Aorta (tissue), 5 donors: Measurements from ENCODE around the gene ITPRID1. TPM values are rescaled to one million over a fixed set of nuclear protein-coding genes. Genes with fewer than 3 reads are reported as not detected.

Experiments used
- ATAC-seq: fragments of 200-7000 bp; cut with Tn5 transposase; one replicate; pipeline ENCODE4 v1.9.1; 2022; ENCODE audit warnings: moderate library complexity; ENCODE audit not compliant: low FRiP score
- DNase-seq, 2 donors: peaks; one replicate each; pipeline ENCODE4 v3.0.0-alpha.2; 2020
- H3K27ac ChIP-seq, 2 donors: one replicate each; pipeline ENCODE4 v1.5.1; 2013; ENCODE audit warnings: low read length in 2 of 2, mild to moderate bottlenecking in 2 of 2, moderate library complexity in 2 of 2, control low read depth in 1 of 2, inconsistent platforms in 1 of 2, low read depth in 1 of 2
- H3K27me3 ChIP-seq, 2 donors: one replicate each; pipeline ENCODE4 v1.6.1; 2013; ENCODE audit warnings: control low read depth in 1 of 2, low read length in 1 of 2, mild to moderate bottlenecking in 1 of 2, moderate library complexity in 1 of 2; ENCODE audit not compliant: insufficient read depth in 2 of 2, control insufficient read depth in 1 of 2
- H3K36me3 ChIP-seq, 2 donors: one replicate each; pipeline ENCODE4 v1.6.1; 2013; ENCODE audit warnings: control low read depth in 1 of 2, low read length in 1 of 2, mild to moderate bottlenecking in 1 of 2; ENCODE audit not compliant: insufficient read depth in 2 of 2, control insufficient read depth in 1 of 2
- H3K4me1 ChIP-seq, 2 donors: one replicate each; pipeline ENCODE4 v1.6.1; 2013; ENCODE audit warnings: low read length in 2 of 2, control low read depth in 1 of 2, mild to moderate bottlenecking in 1 of 2, moderate library complexity in 1 of 2; ENCODE audit not compliant: insufficient read depth in 2 of 2, control insufficient read depth in 1 of 2
- H3K4me3 ChIP-seq, 2 donors: one replicate each; pipeline ENCODE4 v1.5.1; 2013; ENCODE audit warnings: low read length in 2 of 2, control low read depth in 1 of 2, mild to moderate bottlenecking in 1 of 2
- H3K9me3 ChIP-seq: one replicate; pipeline ENCODE4 v1.6.1; 2013; ENCODE audit warnings: mild to moderate bottlenecking, low read length; ENCODE audit not compliant: control insufficient read depth
- WGBS, 2 donors: extraction: QIAGEN DNeasy Blood & Tissue Kit; methylation state at CpG; one replicate each; pipeline ENCODE4 v1.1.7; 2013; 5-methylcytosine and 5-hydroxymethylcytosine counted together
- intact Hi-C, 2 donors: fragments of 100-400 bp; cut with DNase I; formaldehyde crosslinking; loops; one replicate each; pipeline versions ENCODE4 v1.14.2 to v1.15.0; 2022
- polyA plus RNA-seq, 2 donors: library from polyadenylated mRNA; stranded (reverse); fragments of 200-250 nt; gene quantifications; one replicate each; pipeline ENCODE4 v1.2.3, GENCODE V29; 2013
- total RNA-seq, 2 donors: library from RNA; stranded (reverse); fragmentation: NEBNext Ultra II Directional; extraction: Animal tissue kit (Norgen Biotek cat#: 25700); gene quantifications; one replicate each; pipeline ENCODE4 v1.2.1, GENCODE V29; 2021
- donor health status: healthy with polysubstance abuse.
- donor health status: Bipolar disorder and iron deficiency.
- donor health status: DM: no; HTN: no; CAD: no.
- donor health status: DM: no; HTN: no; CAD: no.
- donor health status: DM: yes; HTN: yes; CAD: no.

The ITPRID1 gene
- total and polyA plus RNA-seq, 4 donors, result 0.09 TPM; not detected in 3

- intact Hi-C loops, result no loop called here
- Histone ChIP-seq H3K9me3 (no peaks in the 10 kb centered on the region), H3K4me3 (no peak overlapping the region), H3K4me1 (no peaks in the 10 kb centered on the region), H3K27ac (no peak overlapping the region), H3K27me3 (peaks cover 0 to 2% of the 10 kb centered on the region in 2 donors), H3K36me3 (no peaks in the 10 kb centered on the region)
- DNase-seq (no peak), ATAC-seq (no peak)
- 45 to 63% methylated on average over 2 of the region's 2 CpGs for WGBS, 2 donors
These were observed 175.1 kb downstream of the ITPRID1 start for GRCh38 chr7:31688996-31689395.

DNA sequence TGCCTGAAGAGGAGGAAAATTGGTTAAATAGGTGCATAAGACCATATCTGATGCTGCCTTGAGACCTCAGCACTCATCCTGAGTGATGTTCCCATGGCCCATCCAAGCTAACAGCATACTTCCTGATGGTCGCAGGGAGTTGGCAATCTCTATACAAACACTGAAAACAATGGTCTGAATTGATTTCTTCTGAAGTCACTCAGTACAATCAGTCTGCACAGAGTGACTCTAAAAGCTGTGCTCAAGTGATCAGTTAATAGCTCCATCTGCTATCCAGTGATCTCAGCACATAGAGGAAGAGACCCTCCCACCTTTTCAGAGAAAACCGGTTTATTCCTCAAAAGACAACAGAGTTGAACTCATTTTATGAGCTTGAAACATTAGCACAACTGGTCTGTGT is 177.0 kb downstream of the ITPRID1 start:
- no peaks in the 10 kb centered on the region for H3K4me1 ChIP-seq
- ATAC-seq (no peak), DNase-seq (no peak)
- no peaks in the 10 kb centered on the region for H3K36me3 ChIP-seq
- H3K4me3 ChIP-seq, result no peak overlapping the region
- H3K27me3 ChIP-seq, result peaks cover 0 to 2% of the 10 kb centered on the region in 2 donors
- H3K27ac ChIP-seq, result no peak overlapping the region
- intact Hi-C loops, result no loop called here
- H3K9me3 ChIP-seq, result no peaks in the 10 kb centered on the region
- 62 to 69% methylated on average over 2 of the region's 2 CpGs for WGBS, 2 donors

- H3K4me1 ChIP-seq, result no peaks in the 10 kb centered on the region
- H3K27me3 ChIP-seq, result peaks cover 0 to 2% of the 10 kb centered on the region in 2 donors
- ATAC-seq (no peak), DNase-seq (no peak)
- 40 to 49% methylated on average over 5 of the region's 5 CpGs for WGBS, 2 donors
- no peaks in the 10 kb centered on the region for H3K9me3 ChIP-seq
- intact Hi-C loops, result no loop called here
- no peak overlapping the region for H3K27ac ChIP-seq
- no peak overlapping the region for H3K4me3 ChIP-seq
- H3K36me3 ChIP-seq, result no peaks in the 10 kb centered on the region
These were observed 178.6 kb downstream of the ITPRID1 start for GRCh38 chr7:31692451-31692850.

GRCh38 chr7:31692871-31693270 is 179.0 kb downstream of the ITPRID1 start:
- Histone ChIP-seq H3K27me3 (peaks cover 0 to 2% of the 10 kb centered on the region in 2 donors), H3K27ac (no peak overlapping the region), H3K9me3 (no peaks in the 10 kb centered on the region), H3K4me1 (no peaks in the 10 kb centered on the region), H3K4me3 (no peak overlapping the region), H3K36me3 (no peaks in the 10 kb centered on the region)
- WGBS, 2 donors, result 35 to 36% methylated on average over 2 of the region's 2 CpGs
- intact Hi-C loops, result no loop called here
- no peak for ATAC-seq
- no peak for DNase-seq

DNA sequence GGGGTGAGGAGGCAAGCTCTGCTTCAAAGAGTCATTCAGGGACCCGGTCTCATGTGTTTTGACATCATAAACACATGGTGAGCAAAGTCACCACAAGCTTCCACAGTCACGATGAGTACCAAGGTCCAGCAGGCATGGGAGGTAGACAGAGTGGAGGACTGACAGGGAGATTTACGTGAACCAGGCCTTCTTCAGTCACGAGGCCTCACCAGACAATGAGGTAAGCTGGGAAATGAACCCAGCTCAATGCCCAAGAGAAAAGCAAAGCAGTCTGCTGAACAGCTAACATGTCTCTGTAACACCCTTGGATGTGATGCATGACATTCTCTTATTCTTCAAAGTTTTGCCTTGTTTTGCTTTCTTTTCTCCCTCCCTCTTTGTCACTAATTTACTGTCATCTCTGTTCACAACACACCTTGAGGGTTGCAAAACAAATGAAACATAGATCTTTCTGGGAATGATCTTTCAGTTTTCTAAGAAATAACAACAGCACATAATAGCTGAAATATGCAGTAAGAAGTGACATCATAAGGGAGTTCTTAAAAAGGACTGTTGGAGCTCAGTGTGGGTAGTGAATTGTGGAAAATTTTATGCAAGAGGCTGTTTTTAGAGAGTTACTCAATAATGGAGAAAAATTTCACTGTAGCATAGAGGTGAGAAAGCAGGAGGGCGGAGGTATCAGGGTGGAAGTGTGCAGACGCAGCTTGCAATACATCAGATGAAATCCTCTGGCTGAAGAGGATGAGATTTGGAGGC is 182.1 kb downstream of the ITPRID1 start:
- H3K4me3 ChIP-seq, result no peak overlapping the region
- H3K27me3 ChIP-seq, result no peaks in the 10 kb centered on the region
- DNase-seq, result no peak
- 25 to 28% methylated on average over 6 of the region's 6 CpGs for WGBS, 2 donors
- H3K4me1 ChIP-seq, result no peaks in the 10 kb centered on the region
- intact Hi-C loops, result no loop called here
- peak; percentile 12 for ATAC-seq
- no peaks in the 10 kb centered on the region for H3K36me3 ChIP-seq
- H3K9me3 ChIP-seq, result no peaks in the 10 kb centered on the region
- no peak overlapping the region for H3K27ac ChIP-seq

DNA sequence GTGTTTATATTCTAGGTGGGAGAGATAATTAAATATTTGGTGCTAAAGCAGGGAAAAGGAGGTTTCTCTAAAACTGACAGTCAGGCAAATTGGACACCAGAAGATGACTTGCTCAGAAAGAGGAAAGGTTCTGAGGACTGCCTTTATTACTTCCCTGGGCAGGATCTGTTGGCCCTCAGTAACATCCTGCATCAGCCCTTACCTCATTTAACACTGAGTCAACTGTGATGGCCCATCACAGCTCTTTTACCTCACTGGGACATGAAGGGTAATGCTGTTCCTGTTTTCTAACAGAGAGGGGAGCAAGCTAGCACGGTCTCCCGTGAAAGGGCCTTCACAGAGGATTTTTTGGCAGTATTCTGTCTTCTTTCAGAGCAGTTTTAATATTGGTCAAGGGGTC is 185.2 kb downstream of the ITPRID1 start:
- H3K4me3 ChIP-seq, result no peak overlapping the region
- 79 to 82% methylated on average over 2 of the region's 2 CpGs for WGBS, 2 donors
- intact Hi-C loops, result no loop called here
- no peaks in the 10 kb centered on the region for H3K27me3 ChIP-seq
- H3K27ac ChIP-seq, result no peak overlapping the region
- DNase-seq (no peak), ATAC-seq (no peak)
- no peaks in the 10 kb centered on the region for H3K4me1 ChIP-seq
- no peaks in the 10 kb centered on the region for H3K9me3 ChIP-seq
- H3K36me3 ChIP-seq, result no peaks in the 10 kb centered on the region

DNA sequence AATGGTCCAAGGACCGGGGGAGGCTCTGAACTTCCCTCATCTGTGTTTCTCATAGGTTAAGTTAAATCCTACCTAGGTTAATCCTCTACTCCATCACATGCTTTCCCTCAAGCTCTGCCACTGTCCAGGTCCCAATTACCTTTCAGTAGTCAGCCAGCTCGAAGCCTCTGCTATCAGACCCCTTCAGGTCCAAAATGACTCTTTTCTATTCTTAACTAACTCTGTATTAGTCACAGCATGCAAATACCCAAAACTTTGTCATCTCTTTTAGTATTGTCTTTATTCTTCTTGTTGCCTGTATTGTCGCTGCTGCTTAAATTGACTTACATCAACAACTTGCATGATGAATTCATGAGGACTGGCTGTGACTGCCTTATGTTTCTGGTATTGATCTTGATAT is 188.5 kb downstream of the ITPRID1 start:
- H3K4me1 ChIP-seq, result no peaks in the 10 kb centered on the region
- 90 to 92% methylated on average over 3 of the region's 3 CpGs for WGBS, 2 donors
- H3K27ac ChIP-seq, result no peak overlapping the region
- no peaks in the 10 kb centered on the region for H3K27me3 ChIP-seq
- H3K4me3 ChIP-seq, result no peak overlapping the region
- intact Hi-C loops, result no loop called here
- no peaks in the 10 kb centered on the region for H3K9me3 ChIP-seq
- no peaks in the 10 kb centered on the region for H3K36me3 ChIP-seq
- DNase-seq, result no peak
- no peak for ATAC-seq

GRCh38 chr7:31705377-31705776 is 191.5 kb downstream of the ITPRID1 start:
- ATAC-seq (no peak), DNase-seq (no peak)
- intact Hi-C loops, result no loop called here
- Histone ChIP-seq H3K27me3 (no peaks in the 10 kb centered on the region), H3K4me1 (no peaks in the 10 kb centered on the region), H3K4me3 (no peak overlapping the region), H3K36me3 (no peaks in the 10 kb centered on the region), H3K9me3 (no peaks in the 10 kb centered on the region), H3K27ac (no peak overlapping the region)
- WGBS, 2 donors, result 87 to 90% methylated on average over 3 of the region's 3 CpGs

GRCh38 chr7:31707089-31707488 is 193.2 kb downstream of the ITPRID1 start:
- no peaks in the 10 kb centered on the region for H3K27me3 ChIP-seq
- intact Hi-C loops, result no loop called here
- DNase-seq (no peak), ATAC-seq (no peak)
- H3K36me3 ChIP-seq, result no peaks in the 10 kb centered on the region
- 44 to 51% methylated on average over 5 of the region's 5 CpGs for WGBS, 2 donors
- no peaks in the 10 kb centered on the region for H3K4me1 ChIP-seq
- H3K4me3 ChIP-seq, result no peak overlapping the region
- H3K27ac ChIP-seq, result no peak overlapping the region
- no peaks in the 10 kb centered on the region for H3K9me3 ChIP-seq
